Panc1 (cell line): Measurements from ENCODE around the gene BCORL1. TPM values are rescaled to one million over a fixed set of nuclear protein-coding genes. Genes with fewer than 3 reads are reported as not detected.

Experiments used
- ATAC-seq: fragments of 200-7000 bp; cut with Tn5 transposase; 2 replicates; pipeline ENCODE4 v1.9.1; 2020; ENCODE audit warnings: mild to moderate bottlenecking, moderate library complexity
- BruUV-seq: library from RNA; stranded (reverse); fragments of 400-500 nt; replicated peaks from 2 replicates; lab custom pipeline; 2021; lab: Mats Ljungman, UMichigan
- CTCF ChIA-PET: fragments of 300-600 bp; sonication (Branson Sonifier 250); formaldehyde crosslinking; loops from one replicate; lab custom pipeline; 2022; ENCODE audit warnings: antibody characterized with exemption; lab: Charles Lee
- POLR2A ChIA-PET: fragments of 300-600 bp; sonication (Branson Sonifier 250); formaldehyde crosslinking; loops from one replicate; lab custom pipeline; 2022; ENCODE audit warnings: antibody characterized with exemption; lab: Charles Lee
- DNase-seq: peaks from one replicate; pipeline ENCODE4 v3.0.0-alpha.2; 2010; ENCODE audit warnings: low read depth, low spot score
- H3K27ac ChIP-seq: 2 replicates; pipeline ENCODE4 v1.5.1; 2011; ENCODE audit warnings: mild to moderate bottlenecking, low read length, inconsistent platforms
- H3K27me3 ChIP-seq: fragments of 200-500 bp; sonication (Bioruptor generic); 2 replicates; pipeline ENCODE4 v1.6.0; 2014; ENCODE audit warnings: low read length, inconsistent platforms; ENCODE audit not compliant: control insufficient read depth, insufficient read depth
- H3K36me3 ChIP-seq: fragments of 200-500 bp; sonication (Bioruptor generic); 2 replicates; pipeline ENCODE4 v1.5.1; 2014; ENCODE audit warnings: inconsistent platforms, mild to moderate bottlenecking, low read length, moderate library complexity; ENCODE audit not compliant: control insufficient read depth, insufficient read depth
- H3K4me1 ChIP-seq: 2 replicates; pipeline ENCODE4 v1.5.1; 2011; ENCODE audit warnings: inconsistent platforms, mild to moderate bottlenecking, low read length, moderate library complexity; ENCODE audit not compliant: control insufficient read depth, insufficient read depth
- H3K4me3 ChIP-seq, 2 experiments: 2 replicates each; pipeline ENCODE4 v1.5.1; 2011 to 2012; ENCODE audit warnings: low read depth in 2 of 2, low read length in 2 of 2, mild to moderate bottlenecking in 2 of 2, inconsistent platforms in 1 of 2, moderate library complexity in 1 of 2
- H3K9me3 ChIP-seq: fragments of 200-500 bp; sonication (Bioruptor generic); 2 replicates; pipeline ENCODE4 v1.5.1; 2014; ENCODE audit warnings: low read depth, mild to moderate bottlenecking, inconsistent platforms, low read length, moderate library complexity; ENCODE audit not compliant: control insufficient read depth, insufficient read depth
- POLR2AphosphoS5 ChIP-seq: IDR thresholded peaks from 2 replicates; pipeline ENCODE4 v1.6.1; 2012; ENCODE audit warnings: mild to moderate bottlenecking, low read depth, low read length, moderate library complexity
- SIN3A ChIP-seq: IDR thresholded peaks from 2 replicates; pipeline ENCODE4 v1.6.1; 2012; ENCODE audit warnings: low read depth, mild to moderate bottlenecking, low read length, moderate library complexity, borderline replicate concordance; ENCODE audit not compliant: insufficient read depth
- TCF7L2 ChIP-seq: IDR thresholded peaks from 2 replicates; pipeline ENCODE4 v1.6.1; 2011; ENCODE audit warnings: mild to moderate bottlenecking, low read depth, low read length, inconsistent platforms
- in situ Hi-C: cut with HindIII; loops from 2 replicates; pipeline ENCODE4 v1.10.0; 2016; ENCODE audit warnings: low sequenced_read_pairs, low pct_unique_long_range_greater_than_20kb
- intact Hi-C: fragments of 100-400 bp; cut with micrococcal nuclease; formaldehyde crosslinking; loops from one replicate; pipeline ENCODE4 v1.10.0; 2022; ENCODE audit not compliant: unreplicated experiment
- total RNA-seq: library from RNA; stranded (reverse); gene quantifications from one replicate; pipeline ENCODE4 v1.2.1, GENCODE V29; 2021; ENCODE audit not compliant: unreplicated experiment
- TF ChIP-seq, protein P1 (sequence below): fragments of 450-650 bp; IDR thresholded peaks from 2 replicates; pipeline ENCODE4 v1.5.1; 2017; ENCODE audit warnings: mild to moderate bottlenecking
- TF ChIP-seq, protein P2 (sequence below), 2 experiments: IDR thresholded peaks; 2 replicates each; pipeline ENCODE4 v1.6.1; 2011 to 2012; ENCODE audit warnings: low read depth in 2 of 2, control low read depth in 1 of 2, low read length in 1 of 2, mild to moderate bottlenecking in 1 of 2, moderate library complexity in 1 of 2; ENCODE audit not compliant: insufficient read depth in 1 of 2

Gene BCORL1
- total RNA-seq, 1 experiment from 2014 or later = 67.4 TPM

DNA sequence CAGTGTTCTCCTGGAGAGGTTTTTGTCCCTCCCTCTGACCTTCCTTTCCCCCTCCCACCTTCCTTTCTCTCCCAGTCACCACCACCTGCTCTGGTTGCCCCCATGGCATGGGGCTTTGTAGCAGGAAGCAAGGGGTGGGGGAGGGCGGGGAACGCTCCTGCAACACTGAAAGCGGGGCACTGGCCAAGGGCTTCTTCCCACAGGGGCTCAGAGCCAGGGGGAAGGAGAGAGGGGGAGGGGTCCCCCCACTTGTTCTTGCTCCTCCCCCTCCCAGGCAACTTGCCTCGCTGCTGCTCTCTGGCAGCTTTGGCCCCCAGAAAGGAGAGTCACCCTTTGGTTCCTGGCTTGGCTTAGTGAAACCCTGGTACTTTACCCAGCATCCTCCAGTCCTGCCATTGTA, 48.4 kb downstream of the BCORL1 start:
- intact Hi-C loops (no loop called here), in situ Hi-C loops (no loop called here)
- H3K9me3 ChIP-seq = no peaks in the 10 kb centered on the region
- H3K4me3 ChIP-seq = no peak overlapping the region
- no peak for DNase-seq
- no peaks in the 10 kb centered on the region for H3K27me3 ChIP-seq
- no peak overlapping the region for H3K27ac ChIP-seq
- CTCF ChIA-PET = interaction anchor here (0.7 kb wide), 1 partner anchor 155 kb away, joined by 3 read pairs; no protein-coding TSS in a partner anchor
- no peaks in the 10 kb centered on the region for H3K4me1 ChIP-seq
- ATAC-seq = no peak
- no peak for TF ChIP-seq TCF7L2
- TF ChIP-seq, protein P1, sequence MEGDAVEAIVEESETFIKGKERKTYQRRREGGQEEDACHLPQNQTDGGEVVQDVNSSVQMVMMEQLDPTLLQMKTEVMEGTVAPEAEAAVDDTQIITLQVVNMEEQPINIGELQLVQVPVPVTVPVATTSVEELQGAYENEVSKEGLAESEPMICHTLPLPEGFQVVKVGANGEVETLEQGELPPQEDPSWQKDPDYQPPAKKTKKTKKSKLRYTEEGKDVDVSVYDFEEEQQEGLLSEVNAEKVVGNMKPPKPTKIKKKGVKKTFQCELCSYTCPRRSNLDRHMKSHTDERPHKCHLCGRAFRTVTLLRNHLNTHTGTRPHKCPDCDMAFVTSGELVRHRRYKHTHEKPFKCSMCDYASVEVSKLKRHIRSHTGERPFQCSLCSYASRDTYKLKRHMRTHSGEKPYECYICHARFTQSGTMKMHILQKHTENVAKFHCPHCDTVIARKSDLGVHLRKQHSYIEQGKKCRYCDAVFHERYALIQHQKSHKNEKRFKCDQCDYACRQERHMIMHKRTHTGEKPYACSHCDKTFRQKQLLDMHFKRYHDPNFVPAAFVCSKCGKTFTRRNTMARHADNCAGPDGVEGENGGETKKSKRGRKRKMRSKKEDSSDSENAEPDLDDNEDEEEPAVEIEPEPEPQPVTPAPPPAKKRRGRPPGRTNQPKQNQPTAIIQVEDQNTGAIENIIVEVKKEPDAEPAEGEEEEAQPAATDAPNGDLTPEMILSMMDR = no peak
- TF ChIP-seq, protein P2, sequence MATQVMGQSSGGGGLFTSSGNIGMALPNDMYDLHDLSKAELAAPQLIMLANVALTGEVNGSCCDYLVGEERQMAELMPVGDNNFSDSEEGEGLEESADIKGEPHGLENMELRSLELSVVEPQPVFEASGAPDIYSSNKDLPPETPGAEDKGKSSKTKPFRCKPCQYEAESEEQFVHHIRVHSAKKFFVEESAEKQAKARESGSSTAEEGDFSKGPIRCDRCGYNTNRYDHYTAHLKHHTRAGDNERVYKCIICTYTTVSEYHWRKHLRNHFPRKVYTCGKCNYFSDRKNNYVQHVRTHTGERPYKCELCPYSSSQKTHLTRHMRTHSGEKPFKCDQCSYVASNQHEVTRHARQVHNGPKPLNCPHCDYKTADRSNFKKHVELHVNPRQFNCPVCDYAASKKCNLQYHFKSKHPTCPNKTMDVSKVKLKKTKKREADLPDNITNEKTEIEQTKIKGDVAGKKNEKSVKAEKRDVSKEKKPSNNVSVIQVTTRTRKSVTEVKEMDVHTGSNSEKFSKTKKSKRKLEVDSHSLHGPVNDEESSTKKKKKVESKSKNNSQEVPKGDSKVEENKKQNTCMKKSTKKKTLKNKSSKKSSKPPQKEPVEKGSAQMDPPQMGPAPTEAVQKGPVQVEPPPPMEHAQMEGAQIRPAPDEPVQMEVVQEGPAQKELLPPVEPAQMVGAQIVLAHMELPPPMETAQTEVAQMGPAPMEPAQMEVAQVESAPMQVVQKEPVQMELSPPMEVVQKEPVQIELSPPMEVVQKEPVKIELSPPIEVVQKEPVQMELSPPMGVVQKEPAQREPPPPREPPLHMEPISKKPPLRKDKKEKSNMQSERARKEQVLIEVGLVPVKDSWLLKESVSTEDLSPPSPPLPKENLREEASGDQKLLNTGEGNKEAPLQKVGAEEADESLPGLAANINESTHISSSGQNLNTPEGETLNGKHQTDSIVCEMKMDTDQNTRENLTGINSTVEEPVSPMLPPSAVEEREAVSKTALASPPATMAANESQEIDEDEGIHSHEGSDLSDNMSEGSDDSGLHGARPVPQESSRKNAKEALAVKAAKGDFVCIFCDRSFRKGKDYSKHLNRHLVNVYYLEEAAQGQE (IDR thresholded peaks at IDR 0.05; ENCODE audit: insufficient read depth in 1 of 2, low read depth in 2 of 2, low read length in 1 of 2) = no peak
- TF ChIP-seq SIN3A = no peak
- no peak for TF ChIP-seq POLR2AphosphoS5
- POLR2A ChIA-PET = no interaction called here
- peaks cover 40% of the 10 kb centered on the region for H3K36me3 ChIP-seq
- BruUV-seq = no TSS peak

DNA sequence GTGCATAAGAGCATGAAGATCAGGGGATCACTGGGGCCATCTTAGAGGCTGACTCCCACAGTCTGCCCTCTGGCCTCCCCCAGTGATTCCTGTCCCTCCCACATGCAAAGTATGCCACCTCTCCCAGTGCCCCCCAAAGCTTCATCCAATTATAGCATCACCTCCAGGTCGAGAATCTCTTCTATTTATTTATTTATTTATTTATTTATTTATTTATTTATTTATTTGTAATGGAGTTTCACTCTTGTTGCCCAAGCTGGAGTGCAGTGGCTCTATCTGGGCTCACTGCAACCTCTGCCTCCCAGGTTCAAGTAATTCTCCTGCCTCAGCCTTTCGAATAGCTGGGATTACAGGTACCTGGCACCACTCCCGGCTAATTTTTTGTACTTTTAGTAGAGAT, 50.1 kb downstream of the BCORL1 start:
- Histone ChIP-seq H3K4me1 (no peaks in the 10 kb centered on the region), H3K36me3 (peaks cover 35% of the 10 kb centered on the region), H3K9me3 (no peaks in the 10 kb centered on the region), H3K27me3 (no peaks in the 10 kb centered on the region), H3K27ac (no peak overlapping the region), H3K4me3 (no peak overlapping the region)
- no peak for DNase-seq
- intact Hi-C loops (no loop called here), in situ Hi-C loops (no loop called here)
- BruUV-seq = no TSS peak
- POLR2A ChIA-PET = no interaction called here
- TF ChIP-seq, protein P1 = no peak
- TF ChIP-seq POLR2AphosphoS5 (no peak), TCF7L2 (no peak), SIN3A (no peak)
- TF ChIP-seq, protein P2 (IDR thresholded peaks at IDR 0.05; ENCODE audit: insufficient read depth in 1 of 2, low read depth in 2 of 2, low read length in 1 of 2) = no peak
- CTCF ChIA-PET = no interaction called here
- no peak for ATAC-seq
